Measurements from ENCODE around the gene FADD.

FADD gene

GRCh38 chr11:70233962-70234361, 30.9 kb downstream of the FADD start:
- DNase-seq: no peak

- no peak for DNase-seq
Measured at GRCh38 chr11:70240337-70240736, 37.2 kb downstream of the FADD start.

- DNase-seq: no peak
Measured at GRCh38 chr11:70241709-70242108, 38.6 kb downstream of the FADD start.

DNA sequence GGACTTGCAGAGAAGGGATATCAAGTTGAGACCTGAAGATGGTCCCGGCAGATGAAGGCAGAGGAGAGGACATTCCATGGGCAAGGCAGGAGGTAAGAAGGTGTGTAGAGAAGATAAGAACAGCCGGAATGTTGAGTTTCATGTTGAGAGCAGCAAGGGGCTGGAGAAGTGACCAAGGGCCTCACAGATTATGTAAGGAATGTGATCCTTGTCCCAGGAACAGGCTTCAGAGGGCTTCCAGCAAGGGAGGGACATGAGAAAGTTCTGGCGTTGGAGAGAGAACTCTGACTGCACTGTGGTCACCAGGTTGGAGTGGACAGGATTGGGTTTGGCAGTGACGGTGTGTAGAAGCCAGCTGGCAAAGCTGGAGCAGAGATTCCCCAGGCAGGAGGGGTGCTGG, 39.8 kb downstream of the FADD start:
- no peak for DNase-seq

DNA sequence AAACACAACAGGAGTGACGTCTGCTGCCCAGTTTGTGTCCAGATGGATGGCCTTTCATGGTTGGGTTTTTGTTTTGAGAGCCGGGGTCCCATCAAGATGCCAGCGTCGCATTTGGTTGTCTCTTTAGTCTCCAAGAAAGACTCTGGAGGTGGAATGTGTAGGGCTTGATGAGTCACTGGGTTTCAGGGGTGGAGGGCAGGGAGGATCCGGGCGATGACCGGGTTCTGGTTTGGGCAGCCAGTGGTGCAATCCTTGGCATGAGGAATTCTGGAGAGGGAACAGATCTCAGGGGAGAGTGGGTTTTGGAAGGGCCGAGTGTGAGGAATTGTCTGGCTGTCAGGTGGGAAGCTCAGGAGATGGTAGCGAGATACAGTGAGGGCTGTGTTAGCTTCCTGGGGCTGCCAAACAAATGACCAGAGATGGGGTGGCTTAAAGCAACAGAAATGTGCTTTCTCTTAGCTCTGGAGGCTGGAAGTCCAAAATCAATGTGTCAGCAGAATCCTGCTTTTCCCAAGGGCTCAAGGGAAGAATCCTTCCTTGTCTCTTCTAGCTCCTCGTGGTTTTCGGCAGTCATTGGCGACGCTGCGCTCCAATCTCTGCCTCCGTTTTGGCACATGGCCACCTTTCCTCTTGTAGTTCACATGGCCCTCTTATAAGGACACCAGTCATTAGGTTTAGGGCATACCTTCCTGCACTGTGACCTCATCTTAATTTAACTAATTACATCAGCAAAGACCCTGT, 41.0 kb downstream of the FADD start:
- DNase-seq: no peak

DNA sequence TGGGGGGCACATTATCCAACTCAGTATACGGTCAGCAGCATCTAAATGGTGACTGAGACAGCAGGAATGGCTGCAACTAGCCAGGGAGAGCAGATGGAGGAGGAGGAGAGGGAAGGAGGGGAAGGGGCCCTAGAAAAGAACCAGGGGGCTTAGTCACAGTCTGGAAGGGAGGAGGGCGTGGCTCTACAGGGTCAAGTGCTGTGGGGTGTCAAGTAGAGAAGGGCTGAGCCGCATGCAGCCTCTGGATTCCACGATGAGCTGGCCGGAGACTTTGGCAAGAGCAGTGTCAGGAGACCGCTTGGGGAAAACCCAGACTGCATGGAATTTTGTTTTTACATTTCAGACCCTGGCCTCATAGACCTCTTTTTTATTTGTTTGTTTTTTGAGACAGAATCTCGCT, 41.6 kb downstream of the FADD start:
- no peak for DNase-seq

GRCh38 chr11:70246196-70246595, 43.1 kb downstream of the FADD start:
- DNase-seq: no peak

DNA sequence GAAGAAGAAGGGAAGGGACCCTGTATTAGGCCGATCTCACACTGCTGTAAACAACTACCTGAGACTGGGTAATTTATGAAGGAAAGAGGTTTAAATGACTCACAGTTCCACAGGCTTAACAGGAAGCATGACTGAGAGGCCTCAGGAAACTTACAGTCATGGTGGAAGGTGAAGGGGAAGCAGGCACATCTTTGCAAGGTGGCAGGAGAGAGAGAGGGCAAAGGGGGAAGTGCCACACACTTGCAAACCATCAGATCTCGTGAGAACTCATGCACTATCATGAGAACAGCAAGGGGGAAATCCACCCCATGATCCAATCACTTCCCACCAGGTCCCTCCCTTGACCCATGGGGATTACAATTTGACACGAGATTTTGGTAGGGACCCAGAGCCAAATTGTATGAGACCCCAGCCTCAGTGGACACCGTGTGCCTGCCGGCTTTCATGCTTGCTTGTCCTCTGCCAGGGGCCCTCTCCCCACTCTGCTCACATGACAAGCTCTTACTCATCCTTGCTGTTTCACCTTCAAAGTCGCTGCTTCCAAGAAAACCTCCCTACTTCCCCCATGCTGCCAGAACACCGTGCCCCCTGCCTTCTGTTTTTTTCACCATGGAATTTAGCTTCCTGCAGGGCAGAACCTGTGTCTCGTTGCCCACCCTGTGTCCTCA, 44.1 kb downstream of the FADD start:
- DNase-seq: peak in 1 of 14 donors; percentile 31

GRCh38 chr11:70247710-70248072, 44.6 kb downstream of the FADD start:
- peak in 8 of 14 donors; percentile 12 to 88 (median 36) for DNase-seq

DNA sequence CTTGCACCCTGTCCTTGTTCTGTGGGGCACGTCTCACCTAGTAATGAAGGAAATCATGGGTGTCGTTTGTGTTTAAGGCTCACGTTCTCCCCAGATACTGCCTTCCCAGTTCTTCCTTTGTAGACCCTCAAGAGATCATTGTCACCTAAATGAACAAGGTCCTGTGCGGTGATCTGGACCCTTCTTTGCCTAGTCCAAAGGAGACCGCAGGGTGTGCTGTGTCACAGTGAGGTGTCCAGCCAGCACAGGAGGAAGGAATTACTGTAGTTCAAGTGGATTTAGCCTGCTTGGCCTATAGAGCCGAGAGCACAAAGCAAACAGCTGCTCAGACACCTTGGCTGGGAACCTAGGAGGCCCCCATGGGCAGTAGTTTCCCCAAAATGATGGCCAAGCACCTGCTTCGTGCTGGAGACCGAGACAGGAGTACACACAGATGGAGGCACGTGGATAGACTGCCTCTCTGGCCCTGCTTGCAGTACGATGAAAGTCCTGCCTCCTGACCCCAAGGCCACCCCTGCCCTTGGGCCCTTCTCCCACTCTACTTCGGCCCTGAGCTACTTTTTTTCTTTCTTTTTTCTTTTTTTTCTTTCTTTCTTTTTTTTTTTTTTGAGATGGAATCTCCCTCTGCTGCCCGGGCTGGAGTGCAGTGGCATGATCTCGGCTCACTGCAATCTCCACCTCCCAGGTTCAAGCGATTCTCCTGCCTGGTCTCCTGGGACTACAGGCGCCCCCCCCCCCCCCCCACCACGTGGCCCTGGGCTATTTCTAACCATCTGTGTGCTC, 48.0 kb downstream of the FADD start:
- DNase-seq: no peak

GRCh38 chr11:70251659-70252321, 48.7 kb downstream of the FADD start:
- peak in 10 of 14 donors; percentile 4 to 83 (median 32) for DNase-seq

DNA sequence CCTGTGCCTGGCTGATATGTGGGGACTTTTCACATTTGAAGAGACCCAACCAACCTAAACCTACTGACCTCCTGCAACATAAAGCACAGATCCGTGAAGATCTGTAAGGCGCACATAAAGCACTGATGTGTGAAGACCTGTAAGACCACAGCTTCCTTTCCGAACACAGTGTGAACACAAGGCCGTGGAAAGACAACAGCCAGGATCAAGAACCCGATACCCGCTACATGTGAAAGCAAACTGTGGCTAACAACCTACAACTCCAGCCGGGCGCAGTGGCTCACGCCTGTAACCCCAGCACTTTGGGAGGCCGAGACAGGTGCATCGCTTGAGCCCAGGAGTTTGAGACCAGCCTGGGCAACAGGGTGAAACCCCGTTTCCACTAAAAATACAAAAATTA, 49.7 kb downstream of the FADD start:
- DNase-seq: no peak

GRCh38 chr11:70255477-70256116, 52.5 kb downstream of the FADD start:
- no peak for DNase-seq

Data from C1 segment of cervical spinal cord (tissue), 14 donors.